ENCODE results near the gene MAPKAP1.

The MAPKAP1 gene

GRCh38 chr9:125556046-125556721 is 150.8 kb downstream of the MAPKAP1 start:
- no peak overlapping the region for H3K27ac ChIP-seq
- CTCF ChIA-PET, result no interaction called here
- TF ChIP-seq CTCF (conservative IDR thresholded peaks at IDR 0.05; ENCODE audit: low read depth), result no peak
- DNase-seq (ENCODE audit: low spot score), result no peak
- POLR2A ChIA-PET (ENCODE audit: low non-redundant PET), result no interaction called here

- no peak for TF ChIP-seq CTCF (conservative IDR thresholded peaks at IDR 0.05; ENCODE audit: low read depth)
- CTCF ChIA-PET, result interaction anchor here (0.7 kb wide), 1 partner anchor 291 kb away, joined by 3 read pairs; no protein-coding TSS in a partner anchor
- POLR2A ChIA-PET (ENCODE audit: low non-redundant PET), result no interaction called here
- no peak overlapping the region for H3K27ac ChIP-seq
- DNase-seq (ENCODE audit: low spot score), result no peak
Measured at GRCh38 chr9:125554726-125555125, 152.3 kb downstream of the MAPKAP1 start.

- CTCF ChIA-PET, result interaction anchor here (0.6 to 1.7 kb wide), 3 partner anchors 10 to 142 kb away, joined by 3 to 6 read pairs (median 4); no protein-coding TSS in a partner anchor
- POLR2A ChIA-PET (ENCODE audit: low non-redundant PET), result no interaction called here
- no peak for TF ChIP-seq CTCF (conservative IDR thresholded peaks at IDR 0.05; ENCODE audit: low read depth)
- DNase-seq (ENCODE audit: low spot score), result no peak
- no peak overlapping the region for H3K27ac ChIP-seq
Measured at GRCh38 chr9:125551781-125552180, 155.2 kb downstream of the MAPKAP1 start.

GRCh38 chr9:125549891-125550885 is 156.8 kb downstream of the MAPKAP1 start:
- no peak for DNase-seq (ENCODE audit: low spot score)
- ChIA-PET POLR2A (ENCODE audit: low non-redundant PET) (no interaction called here), CTCF (interaction anchor here (0.6 kb wide), 2 partner anchors 22 to 1651 kb away, joined by 3 to 4 read pairs; no protein-coding TSS in a partner anchor)
- no peak overlapping the region for H3K27ac ChIP-seq
- no peak for TF ChIP-seq CTCF (conservative IDR thresholded peaks at IDR 0.05; ENCODE audit: low read depth)

- POLR2A ChIA-PET (ENCODE audit: low non-redundant PET), result no interaction called here
- H3K27ac ChIP-seq, result no peak overlapping the region
- CTCF ChIA-PET, result no interaction called here
- DNase-seq (ENCODE audit: low spot score), result no peak
- no peak for TF ChIP-seq CTCF (conservative IDR thresholded peaks at IDR 0.05; ENCODE audit: low read depth)
Measured at GRCh38 chr9:125549465-125549871, 157.5 kb downstream of the MAPKAP1 start.

- DNase-seq (ENCODE audit: low spot score), result no peak
- ChIA-PET POLR2A (ENCODE audit: low non-redundant PET) (no interaction called here), CTCF (no interaction called here)
- no peak for TF ChIP-seq CTCF (conservative IDR thresholded peaks at IDR 0.05; ENCODE audit: low read depth)
- no peak overlapping the region for H3K27ac ChIP-seq
Measured at GRCh38 chr9:125549039-125549438, 158.0 kb downstream of the MAPKAP1 start.

Data from RWPE1 (cell line).